ENCODE measurements around the gene DAP3.
"Not testable (repeated sequence)": the region's sequence is repeated elsewhere in the genome, so short reads cannot be mapped to it uniquely, and the experiment has no call there.

DAP3 gene

GRCh38 chr1:155698382-155699038 lies 9.6 kb downstream of the DAP3 start:
- 93 to 96% methylated on average over 9 to 11 of the region's 13 CpGs for WGBS, 2 experiments (ENCODE audit: insufficient coverage in 2 of 2)
- no peak overlapping the region for H3K4me3 ChIP-seq (ENCODE audit: extremely low read depth, insufficient read depth, low read length, poor library complexity, severe bottlenecking)
- peak overlapping the region; percentile 10 for H3K27ac ChIP-seq (ENCODE audit: low read depth, low read length, severe bottlenecking)
- peaks cover 27% of the 10 kb centered on the region for H3K36me3 ChIP-seq (ENCODE audit: control insufficient read depth, insufficient read depth, low read length)
- peaks cover 11% of the 10 kb centered on the region for H3K4me1 ChIP-seq (ENCODE audit: control insufficient read depth, insufficient read depth, low read length, poor library complexity, severe bottlenecking)
- peaks cover 23% of the 10 kb centered on the region for H3K9me3 ChIP-seq (ENCODE audit: control insufficient read depth, low read length)

- H3K36me3 ChIP-seq (ENCODE audit: control insufficient read depth, insufficient read depth, low read length): peaks cover 21% of the 10 kb centered on the region
Observed at GRCh38 chr1:155699062-155699461, 10.2 kb downstream of the DAP3 start.

GRCh38 chr1:155701675-155702074 lies 12.8 kb downstream of the DAP3 start:
- not testable (repeated sequence) for H3K4me3 ChIP-seq (ENCODE audit: extremely low read depth, insufficient read depth, low read length, poor library complexity, severe bottlenecking); H3K36me3 ChIP-seq (ENCODE audit: control insufficient read depth, insufficient read depth, low read length); H3K27ac ChIP-seq (ENCODE audit: low read depth, low read length, severe bottlenecking)
- peaks cover 11% of the 10 kb centered on the region for H3K9me3 ChIP-seq (ENCODE audit: control insufficient read depth, low read length)
- peaks cover 11% of the 10 kb centered on the region for H3K4me1 ChIP-seq (ENCODE audit: control insufficient read depth, insufficient read depth, low read length, poor library complexity, severe bottlenecking)
- WGBS, 2 experiments (ENCODE audit: insufficient coverage in 2 of 2): no CpG with 5 or more reads among the region's 2 CpGs

More at GRCh38 chr1:155699062-155699461, 10.2 kb downstream of the DAP3 start:
- H3K4me1 ChIP-seq (ENCODE audit: control insufficient read depth, insufficient read depth, low read length, poor library complexity, severe bottlenecking): peaks cover 11% of the 10 kb centered on the region
- 86 to 95% methylated on average over 3 to 4 of the region's 4 CpGs for WGBS, 2 experiments (ENCODE audit: insufficient coverage in 2 of 2)
- H3K9me3 ChIP-seq (ENCODE audit: control insufficient read depth, low read length): peaks cover 23% of the 10 kb centered on the region
- not testable (repeated sequence) for H3K4me3 ChIP-seq (ENCODE audit: extremely low read depth, insufficient read depth, low read length, poor library complexity, severe bottlenecking)
- peak overlapping the region; percentile 10 for H3K27ac ChIP-seq (ENCODE audit: low read depth, low read length, severe bottlenecking)

DNA sequence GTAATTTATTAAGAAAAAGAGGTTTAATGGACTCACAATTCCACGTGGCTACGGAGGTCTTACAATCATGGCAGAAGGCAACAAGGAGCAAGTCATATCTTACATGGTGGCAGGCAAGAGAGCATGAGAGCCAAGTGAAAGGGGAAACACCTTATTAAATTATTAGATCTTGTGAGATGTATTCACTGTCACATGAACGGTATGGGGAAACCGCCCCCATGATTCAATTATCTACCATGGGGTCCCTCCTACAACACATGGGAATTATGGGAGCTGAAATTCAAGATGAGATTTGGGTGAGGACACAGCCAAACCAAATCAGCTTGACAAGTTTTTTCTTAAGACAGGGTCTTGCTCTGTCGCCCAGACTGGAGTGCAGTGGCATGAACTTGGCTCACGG lies 14.3 kb downstream of the DAP3 start:
- Histone ChIP-seq H3K4me3 (ENCODE audit: extremely low read depth, insufficient read depth, low read length, poor library complexity, severe bottlenecking) (no peak overlapping the region), H3K4me1 (ENCODE audit: control insufficient read depth, insufficient read depth, low read length, poor library complexity, severe bottlenecking) (peaks cover 11% of the 10 kb centered on the region), H3K27ac (ENCODE audit: low read depth, low read length, severe bottlenecking) (no peak overlapping the region), H3K36me3 (ENCODE audit: control insufficient read depth, insufficient read depth, low read length) (peaks cover 2% of the 10 kb centered on the region), H3K9me3 (ENCODE audit: control insufficient read depth, low read length) (peaks cover 3% of the 10 kb centered on the region)
- 100% methylated on average over 4 to 6 of the region's 6 CpGs for WGBS, 2 experiments (ENCODE audit: insufficient coverage in 2 of 2)

DNA sequence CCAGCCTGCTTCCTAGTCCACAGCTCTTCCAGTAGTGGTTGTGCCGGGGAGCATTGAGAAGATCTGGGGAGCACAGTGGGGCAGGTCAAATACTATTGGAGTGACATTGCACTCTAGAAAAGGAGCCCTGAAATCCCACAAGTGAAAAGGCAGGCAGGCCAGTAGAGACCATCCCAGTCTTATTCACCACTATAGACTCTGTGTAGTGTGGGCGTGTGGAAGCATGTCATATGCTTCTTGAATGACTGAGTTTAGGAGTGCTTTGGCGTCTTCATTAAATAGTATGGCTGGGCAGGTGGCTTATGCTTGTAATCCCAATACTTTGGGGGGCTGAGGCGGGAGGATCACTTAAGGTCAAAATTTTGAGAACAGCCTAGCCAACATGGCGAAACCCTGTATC lies 15.5 kb downstream of the DAP3 start:
- 83 to 95% methylated on average over 1 to 3 of the region's 5 CpGs for WGBS, 2 experiments (ENCODE audit: insufficient coverage in 2 of 2)
- not testable (repeated sequence) for H3K4me1 ChIP-seq (ENCODE audit: control insufficient read depth, insufficient read depth, low read length, poor library complexity, severe bottlenecking); H3K9me3 ChIP-seq (ENCODE audit: control insufficient read depth, low read length); H3K27ac ChIP-seq (ENCODE audit: low read depth, low read length, severe bottlenecking); H3K4me3 ChIP-seq (ENCODE audit: extremely low read depth, insufficient read depth, low read length, poor library complexity, severe bottlenecking)
- peaks cover 12% of the 10 kb centered on the region for H3K36me3 ChIP-seq (ENCODE audit: control insufficient read depth, insufficient read depth, low read length)

DNA sequence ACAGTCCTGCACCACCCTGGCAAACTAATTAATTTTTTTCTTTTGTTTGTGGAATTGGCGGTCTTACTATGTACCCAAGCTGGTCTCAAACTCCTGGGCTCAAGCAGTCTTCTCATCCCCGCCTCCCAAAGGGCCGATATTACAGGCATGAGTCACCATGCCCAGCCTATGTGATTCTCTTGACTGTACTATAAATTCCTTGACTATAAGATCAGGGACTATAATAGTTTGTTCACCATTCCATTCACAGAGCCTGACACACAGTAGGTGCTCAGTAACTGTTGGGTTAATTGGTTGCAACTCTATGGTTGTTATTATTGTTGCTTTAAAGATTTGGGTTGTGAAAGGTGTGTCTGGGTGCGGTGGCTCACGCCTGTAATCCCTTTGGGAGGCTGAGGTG lies 17.2 kb downstream of the DAP3 start:
- WGBS, 2 experiments (ENCODE audit: insufficient coverage in 2 of 2): 100% methylated on average over 2 to 4 of the region's 5 CpGs

DNA sequence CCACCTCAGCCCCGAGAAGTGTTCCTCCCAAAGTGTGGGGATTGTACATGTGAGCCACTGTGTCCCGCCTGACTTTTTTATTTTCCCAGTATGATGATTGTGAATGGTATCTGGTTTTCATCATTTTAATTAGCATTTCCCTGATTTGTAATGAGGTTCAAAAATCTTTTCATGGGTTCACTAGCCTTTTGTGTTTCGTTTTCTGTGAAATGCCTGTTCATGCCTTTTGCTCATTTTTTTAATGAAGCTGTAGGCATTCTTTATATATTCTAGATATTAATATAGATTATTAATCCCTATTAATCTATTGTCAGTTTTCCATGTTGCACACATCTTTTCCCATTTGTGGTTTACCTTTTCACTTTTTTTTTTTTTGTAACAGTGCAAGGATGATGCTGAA lies 20.5 kb downstream of the DAP3 start:
- WGBS, 2 experiments (ENCODE audit: insufficient coverage in 2 of 2): no CpG with 5 or more reads among the region's 3 CpGs
- H3K4me1 ChIP-seq (ENCODE audit: control insufficient read depth, insufficient read depth, low read length, poor library complexity, severe bottlenecking): no peaks in the 10 kb centered on the region
- H3K4me3 ChIP-seq (ENCODE audit: extremely low read depth, insufficient read depth, low read length, poor library complexity, severe bottlenecking): no peak overlapping the region
- peaks cover 40% of the 10 kb centered on the region for H3K36me3 ChIP-seq (ENCODE audit: control insufficient read depth, insufficient read depth, low read length)
- H3K9me3 ChIP-seq (ENCODE audit: control insufficient read depth, low read length): peaks cover 3% of the 10 kb centered on the region
- H3K27ac ChIP-seq (ENCODE audit: low read depth, low read length, severe bottlenecking): no peak overlapping the region

More for the DNA sequence above, 17.2 kb downstream of the DAP3 start:
- Histone ChIP-seq H3K4me3 (ENCODE audit: extremely low read depth, insufficient read depth, low read length, poor library complexity, severe bottlenecking) (no peak overlapping the region), H3K27ac (ENCODE audit: low read depth, low read length, severe bottlenecking) (no peak overlapping the region), H3K36me3 (ENCODE audit: control insufficient read depth, insufficient read depth, low read length) (peaks cover 16% of the 10 kb centered on the region), H3K4me1 (ENCODE audit: control insufficient read depth, insufficient read depth, low read length, poor library complexity, severe bottlenecking) (no peaks in the 10 kb centered on the region), H3K9me3 (ENCODE audit: control insufficient read depth, low read length) (peaks cover 3% of the 10 kb centered on the region)

- not testable (repeated sequence) for H3K9me3 ChIP-seq (ENCODE audit: control insufficient read depth, low read length); H3K4me1 ChIP-seq (ENCODE audit: control insufficient read depth, insufficient read depth, low read length, poor library complexity, severe bottlenecking)
- peaks cover 60% of the 10 kb centered on the region for H3K36me3 ChIP-seq (ENCODE audit: control insufficient read depth, insufficient read depth, low read length)
Observed at GRCh38 chr1:155711457-155711856, 22.6 kb downstream of the DAP3 start.

DNA sequence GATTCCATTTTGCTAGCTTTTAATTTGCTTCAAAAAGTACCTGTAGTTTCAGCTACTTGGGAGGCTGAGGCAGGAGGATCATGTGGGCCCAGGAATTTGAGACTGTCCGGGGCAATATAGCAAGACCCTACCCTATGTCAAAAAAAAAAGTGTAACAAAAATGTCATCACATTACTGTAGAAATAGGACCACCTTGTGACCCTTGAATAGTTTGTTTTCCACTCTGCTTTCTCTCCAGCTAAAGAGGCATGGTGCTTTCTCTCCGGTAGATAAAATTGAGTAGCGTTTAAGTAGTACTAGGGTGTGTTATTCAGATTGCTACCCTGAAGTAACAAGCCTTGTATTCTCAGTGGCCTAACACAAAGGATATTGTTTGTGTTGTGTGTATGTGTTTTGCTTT lies 23.7 kb downstream of the DAP3 start:
- H3K4me3 ChIP-seq (ENCODE audit: extremely low read depth, insufficient read depth, low read length, poor library complexity, severe bottlenecking); H3K9me3 ChIP-seq (ENCODE audit: control insufficient read depth, low read length); H3K27ac ChIP-seq (ENCODE audit: low read depth, low read length, severe bottlenecking); H3K4me1 ChIP-seq (ENCODE audit: control insufficient read depth, insufficient read depth, low read length, poor library complexity, severe bottlenecking): not testable (repeated sequence)
- H3K36me3 ChIP-seq (ENCODE audit: control insufficient read depth, insufficient read depth, low read length): peaks cover 69% of the 10 kb centered on the region
- WGBS, 2 experiments (ENCODE audit: insufficient coverage in 2 of 2): 80 to 100% methylated on average over 1 to 2 of the region's 3 CpGs

More at GRCh38 chr1:155711457-155711856, 22.6 kb downstream of the DAP3 start:
- not testable (repeated sequence) for H3K4me3 ChIP-seq (ENCODE audit: extremely low read depth, insufficient read depth, low read length, poor library complexity, severe bottlenecking); H3K27ac ChIP-seq (ENCODE audit: low read depth, low read length, severe bottlenecking)
- WGBS, 2 experiments (ENCODE audit: insufficient coverage in 2 of 2): no CpG with 5 or more reads among the region's 3 CpGs

GRCh38 chr1:155713075-155713474 lies 24.2 kb downstream of the DAP3 start:
- Histone ChIP-seq H3K4me3 (ENCODE audit: extremely low read depth, insufficient read depth, low read length, poor library complexity, severe bottlenecking) (no peak overlapping the region), H3K9me3 (ENCODE audit: control insufficient read depth, low read length) (peaks cover 3% of the 10 kb centered on the region), H3K36me3 (ENCODE audit: control insufficient read depth, insufficient read depth, low read length) (peaks cover 72% of the 10 kb centered on the region), H3K27ac (ENCODE audit: low read depth, low read length, severe bottlenecking) (no peak overlapping the region), H3K4me1 (ENCODE audit: control insufficient read depth, insufficient read depth, low read length, poor library complexity, severe bottlenecking) (no peaks in the 10 kb centered on the region)
- 100% methylated on average over 1 of the region's 2 CpGs; no CpG with 5 or more reads in 1 of the 2 experiments for WGBS, 2 experiments (ENCODE audit: insufficient coverage in 2 of 2)

DNA sequence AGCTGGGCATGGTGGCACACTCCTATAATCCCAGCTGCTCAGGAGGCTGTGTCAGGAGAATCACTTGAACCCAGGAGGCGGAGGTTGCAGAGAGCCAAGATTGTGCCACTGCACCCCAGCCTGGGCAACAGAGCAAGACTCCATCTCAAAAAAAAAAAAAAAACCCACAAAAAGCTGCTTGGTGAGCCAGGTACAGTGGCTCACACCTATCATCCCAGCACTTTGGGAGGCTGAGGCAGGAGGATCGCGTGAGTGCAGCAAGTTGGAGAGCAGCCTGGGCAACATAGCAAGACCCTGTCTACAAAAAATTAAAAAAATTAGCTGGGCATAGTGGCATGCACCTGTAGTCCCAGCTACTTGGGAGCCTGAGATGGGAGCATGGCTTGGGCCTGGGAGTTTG lies 26.2 kb downstream of the DAP3 start:
- H3K9me3 ChIP-seq (ENCODE audit: control insufficient read depth, low read length); H3K27ac ChIP-seq (ENCODE audit: low read depth, low read length, severe bottlenecking); H3K4me3 ChIP-seq (ENCODE audit: extremely low read depth, insufficient read depth, low read length, poor library complexity, severe bottlenecking); H3K4me1 ChIP-seq (ENCODE audit: control insufficient read depth, insufficient read depth, low read length, poor library complexity, severe bottlenecking): not testable (repeated sequence)
- peaks cover 68% of the 10 kb centered on the region for H3K36me3 ChIP-seq (ENCODE audit: control insufficient read depth, insufficient read depth, low read length)
- 89 to 100% methylated on average over 1 to 2 of the region's 3 CpGs for WGBS, 2 experiments (ENCODE audit: insufficient coverage in 2 of 2)
